ENCODE measurements around the gene ZBP1.

- TF ChIP-seq ZNF274 (IDR thresholded peaks at IDR 0.05; ENCODE audit: low read depth, low read length), result no peak
- TF ChIP-seq YY1 (IDR thresholded peaks at IDR 0.05; ENCODE audit: insufficient read depth, insufficient read length), result no peak
- TF ChIP-seq SUZ12 (IDR thresholded peaks at IDR 0.05; ENCODE audit: extremely low read depth, insufficient read depth, insufficient read length), result no peak
These were observed 44.2 kb downstream of the ZBP1 start for GRCh38 chr20:57576002-57576401.

Measured in NT2/D1 (cell line).